Fibroblast of lung (primary cell): ENCODE data around the gene OCA2. TPM values are rescaled to one million over a fixed set of nuclear protein-coding genes. Genes with fewer than 3 reads are reported as not detected.

Experiments used
- DNase-seq, 2 donors: peaks; one replicate each; pipeline versions ENCODE4 v3.0.0 to v3.0.0-alpha.2; 2010; ENCODE audit warnings: low read depth in 2 of 2
- H2AFZ ChIP-seq: 2 replicates; pipeline ENCODE4 v1.5.1; 2012; ENCODE audit warnings: low read length, control low read depth, inconsistent platforms
- H3K27ac ChIP-seq: 2 replicates; pipeline ENCODE4 v1.5.1; 2011; ENCODE audit warnings: low read length, control low read depth; ENCODE audit not compliant: insufficient read depth
- H3K27me3 ChIP-seq: 2 replicates; pipeline ENCODE4 v1.5.1; 2011; ENCODE audit warnings: mild to moderate bottlenecking, low read length; ENCODE audit not compliant: control insufficient read depth, insufficient read depth
- H3K36me3 ChIP-seq: 2 replicates; pipeline ENCODE4 v1.5.1; 2011; ENCODE audit warnings: low read length; ENCODE audit not compliant: control insufficient read depth, insufficient read depth
- H3K4me1 ChIP-seq: 2 replicates; pipeline ENCODE4 v1.5.1; 2011; ENCODE audit warnings: low read length; ENCODE audit not compliant: control insufficient read depth, insufficient read depth; ENCODE audit errors: extremely low read depth
- H3K4me2 ChIP-seq: 2 replicates; pipeline ENCODE4 v1.5.1; 2011; ENCODE audit warnings: low read length, control low read depth; ENCODE audit not compliant: insufficient read depth; ENCODE audit errors: extremely low read depth
- H3K4me3 ChIP-seq, 4 experiments: fragments of 200-600 bp in 1 of 4; sonication (generic) in 1 of 4; replicated peaks in 1 of 4; 2 replicates each; pipeline ENCODE4 v1.5.1; 2011 to 2016; ENCODE audit warnings: low read length in 4 of 4, low read depth in 3 of 4, mild to moderate bottlenecking in 3 of 4, control low read depth in 2 of 4, inconsistent platforms in 1 of 4, mixed read lengths in 1 of 4; ENCODE audit not compliant: insufficient read depth in 1 of 4; ENCODE audit errors: control extremely low read depth in 1 of 4
- H3K79me2 ChIP-seq: 2 replicates; pipeline ENCODE4 v1.5.1; 2012; ENCODE audit warnings: mild to moderate bottlenecking, low read length, inconsistent platforms; ENCODE audit not compliant: control insufficient read depth, insufficient read depth
- H3K9ac ChIP-seq: 2 replicates; pipeline ENCODE4 v1.5.1; 2011; ENCODE audit warnings: mild to moderate bottlenecking, low read length, control low read depth; ENCODE audit not compliant: insufficient read depth
- H3K9me3 ChIP-seq: 2 replicates; pipeline ENCODE4 v1.5.1; 2012; ENCODE audit warnings: low read depth, low read length; ENCODE audit not compliant: control insufficient read depth, insufficient read depth
- H4K20me1 ChIP-seq: 2 replicates; pipeline ENCODE4 v1.5.1; 2011; ENCODE audit warnings: low read length; ENCODE audit not compliant: control insufficient read depth, insufficient read depth; ENCODE audit errors: extremely low read depth
- EZH2 ChIP-seq: IDR thresholded peaks from 2 replicates; pipeline ENCODE4 v1.5.1; 2012; ENCODE audit warnings: low read length, control low read depth, mild to moderate bottlenecking; ENCODE audit errors: missing control alignments
- polyA plus RNA-seq, 2 donors: library from polyadenylated mRNA; depleted of rRNA in 1 of 2; stranded (reverse) in 1 of 2; unstranded in 1 of 2; fragments of >200 nt; gene quantifications; 2 replicates each; pipeline ENCODE4 v1.2.1, GENCODE V29; 2011 to 2012; ENCODE audit warnings: missing spikeins in 1 of 2
- total RNA-seq: library from RNA; depleted of rRNA; stranded (reverse); fragments of >200 nt; gene quantifications from 2 replicates; pipeline ENCODE4 v1.2.1, GENCODE V29; 2014
- TF ChIP-seq, protein P1 (sequence below), 2 donors: IDR thresholded peaks in 1 of 2; conservative IDR thresholded peaks in 1 of 2; 1 replicate in 1 of 2; 2 replicates in 1 of 2; pipeline ENCODE4 v1.5.1; 2011 to 2012; ENCODE audit warnings: low read length in 2 of 2, control low read depth in 1 of 2, inconsistent platforms in 1 of 2, low read depth in 1 of 2, mild to moderate bottlenecking in 1 of 2

OCA2 gene
- total and polyA plus RNA-seq, 2 donors (not counting 1 experiment from before 2014, with no cell fraction given), result not detected

DNA sequence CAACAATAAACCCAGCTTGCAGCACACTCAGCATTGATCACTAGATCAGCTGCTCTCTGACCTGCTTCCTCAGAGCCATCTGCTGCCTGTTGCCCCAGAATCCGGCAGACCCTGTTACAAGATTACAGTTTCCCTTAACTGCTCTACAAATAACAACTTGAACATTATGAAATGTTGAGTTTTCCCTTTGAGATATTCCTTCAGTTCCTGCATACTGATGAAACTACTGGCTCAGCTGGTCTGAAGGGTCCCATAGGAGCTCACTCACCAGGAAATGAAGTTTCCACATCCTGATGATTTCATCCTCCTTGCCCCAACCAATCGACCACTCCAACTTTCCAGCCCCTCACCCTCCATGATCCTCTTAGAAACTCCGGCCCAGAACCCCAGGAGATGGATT is 281.9 kb downstream of the OCA2 start:
- Histone ChIP-seq H3K79me2 (no peaks in the 10 kb centered on the region), H3K27ac (no peak overlapping the region), H3K9me3 (no peaks in the 10 kb centered on the region), H3K9ac (no peak overlapping the region), H3K4me2 (no peak overlapping the region), H3K4me3 (no peak overlapping the region), H3K4me1 (no peaks in the 10 kb centered on the region), H4K20me1 (no peaks in the 10 kb centered on the region), H3K27me3 (no peaks in the 10 kb centered on the region), H3K36me3 (no peaks in the 10 kb centered on the region), H2AFZ (no peak overlapping the region)
- no peak for DNase-seq
- TF ChIP-seq, protein P1, sequence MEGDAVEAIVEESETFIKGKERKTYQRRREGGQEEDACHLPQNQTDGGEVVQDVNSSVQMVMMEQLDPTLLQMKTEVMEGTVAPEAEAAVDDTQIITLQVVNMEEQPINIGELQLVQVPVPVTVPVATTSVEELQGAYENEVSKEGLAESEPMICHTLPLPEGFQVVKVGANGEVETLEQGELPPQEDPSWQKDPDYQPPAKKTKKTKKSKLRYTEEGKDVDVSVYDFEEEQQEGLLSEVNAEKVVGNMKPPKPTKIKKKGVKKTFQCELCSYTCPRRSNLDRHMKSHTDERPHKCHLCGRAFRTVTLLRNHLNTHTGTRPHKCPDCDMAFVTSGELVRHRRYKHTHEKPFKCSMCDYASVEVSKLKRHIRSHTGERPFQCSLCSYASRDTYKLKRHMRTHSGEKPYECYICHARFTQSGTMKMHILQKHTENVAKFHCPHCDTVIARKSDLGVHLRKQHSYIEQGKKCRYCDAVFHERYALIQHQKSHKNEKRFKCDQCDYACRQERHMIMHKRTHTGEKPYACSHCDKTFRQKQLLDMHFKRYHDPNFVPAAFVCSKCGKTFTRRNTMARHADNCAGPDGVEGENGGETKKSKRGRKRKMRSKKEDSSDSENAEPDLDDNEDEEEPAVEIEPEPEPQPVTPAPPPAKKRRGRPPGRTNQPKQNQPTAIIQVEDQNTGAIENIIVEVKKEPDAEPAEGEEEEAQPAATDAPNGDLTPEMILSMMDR (conservative IDR thresholded peaks at IDR 0.05 in 1 of 2, IDR thresholded peaks at IDR 0.05 in 1 of 2; ENCODE audit: low read depth in 1 of 2, low read length in 2 of 2), result no peak
- no peak for TF ChIP-seq EZH2

DNA sequence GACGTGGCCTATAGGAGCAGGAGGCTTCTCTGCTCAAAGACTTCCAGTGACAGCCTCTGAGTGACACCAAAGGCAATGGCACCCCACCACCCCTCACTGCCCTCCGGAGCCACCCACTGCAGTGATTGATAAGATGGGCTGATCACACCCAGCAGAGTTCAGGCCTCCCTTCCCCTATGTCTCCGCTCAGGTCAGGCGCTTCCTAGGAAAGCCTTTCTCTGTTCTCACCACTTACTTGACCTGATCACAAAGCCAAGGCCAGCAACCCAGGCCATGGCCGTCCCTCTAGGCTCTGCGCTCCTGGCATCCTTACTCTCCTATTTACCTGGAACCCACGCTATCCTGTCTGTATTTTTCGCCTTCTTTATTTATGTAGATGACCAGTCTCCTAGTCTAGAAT is 282.3 kb downstream of the OCA2 start:
- no peaks in the 10 kb centered on the region for H3K4me1 ChIP-seq
- H3K9me3 ChIP-seq, result no peaks in the 10 kb centered on the region
- H3K4me3 ChIP-seq, result no peak overlapping the region
- no peak overlapping the region for H3K4me2 ChIP-seq
- no peak overlapping the region for H2AFZ ChIP-seq
- TF ChIP-seq EZH2, result no peak
- TF ChIP-seq, protein P1 (conservative IDR thresholded peaks at IDR 0.05 in 1 of 2, IDR thresholded peaks at IDR 0.05 in 1 of 2; ENCODE audit: low read depth in 1 of 2, low read length in 2 of 2), result no peak
- H3K27ac ChIP-seq, result no peak overlapping the region
- no peaks in the 10 kb centered on the region for H3K36me3 ChIP-seq
- DNase-seq, result no peak
- H3K79me2 ChIP-seq, result no peaks in the 10 kb centered on the region
- no peak overlapping the region for H3K9ac ChIP-seq
- H4K20me1 ChIP-seq, result no peaks in the 10 kb centered on the region
- no peaks in the 10 kb centered on the region for H3K27me3 ChIP-seq

DNA sequence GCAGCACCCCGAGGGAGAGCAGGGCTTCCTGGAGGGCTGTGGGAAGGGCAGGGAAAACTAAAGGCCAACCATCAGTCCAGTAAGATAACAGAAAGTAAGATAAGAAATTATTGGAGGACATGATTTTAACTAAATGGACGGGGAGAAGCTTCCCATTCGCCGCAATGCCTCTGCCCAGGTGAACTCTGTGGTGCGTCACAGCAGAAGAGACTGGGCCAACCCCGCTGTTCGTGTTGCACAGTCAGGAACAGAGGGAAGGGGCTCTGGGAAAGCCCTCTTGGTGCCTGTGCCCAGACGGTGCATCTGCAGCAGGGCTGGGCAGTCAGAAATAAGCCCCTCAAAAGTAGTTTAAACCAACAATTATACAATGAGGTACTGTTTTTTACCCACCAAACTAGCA is 284.1 kb downstream of the OCA2 start:
- Histone ChIP-seq H3K9ac (no peak overlapping the region), H3K27ac (no peak overlapping the region), H3K9me3 (no peaks in the 10 kb centered on the region), H3K79me2 (no peaks in the 10 kb centered on the region), H3K4me3 (no peak overlapping the region), H3K4me1 (no peaks in the 10 kb centered on the region), H3K4me2 (no peak overlapping the region), H2AFZ (no peak overlapping the region), H4K20me1 (no peaks in the 10 kb centered on the region), H3K27me3 (no peaks in the 10 kb centered on the region), H3K36me3 (no peaks in the 10 kb centered on the region)
- no peak for DNase-seq
- TF ChIP-seq EZH2, result no peak
- TF ChIP-seq, protein P1 (conservative IDR thresholded peaks at IDR 0.05 in 1 of 2, IDR thresholded peaks at IDR 0.05 in 1 of 2; ENCODE audit: low read depth in 1 of 2, low read length in 2 of 2), result no peak
